NCI-H82 (cell line): ENCODE data around the gene BAK1.
A peak's percentile ranks its signal among the peaks of the same experiment; 100 is the strongest.

Experiments
- DNase-seq: peaks from one replicate; lab custom pipeline; 2025; lab: John Stamatoyannopoulos, UW

Gene BAK1

DNA sequence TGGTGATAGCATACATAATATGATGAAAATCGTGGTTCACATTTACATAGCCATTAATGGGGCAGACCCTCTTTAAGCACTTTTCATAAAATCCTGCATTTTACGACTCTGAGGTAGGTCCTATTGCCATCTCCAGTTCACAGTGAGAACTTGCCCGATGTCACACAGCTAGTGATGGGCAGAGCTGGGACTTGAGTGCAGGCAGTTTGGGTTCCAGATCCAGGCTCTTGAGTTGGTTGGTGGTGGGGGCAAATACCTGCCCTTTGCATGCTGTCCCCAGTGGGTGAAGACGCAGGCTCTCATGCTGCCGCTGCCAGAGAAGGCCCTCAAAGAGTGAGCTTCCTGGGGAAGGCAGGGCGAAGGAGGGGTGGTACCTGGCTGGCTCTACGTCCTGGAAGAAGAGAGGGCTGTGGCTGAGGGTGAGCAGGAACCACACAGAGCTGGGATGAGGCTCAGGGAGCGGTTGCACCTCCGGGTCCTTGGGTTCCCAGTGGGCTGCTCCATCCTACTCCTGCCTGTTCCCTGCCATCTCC lies 6.1 kb upstream of the BAK1 start:
- DNase-seq = no peak

DNA sequence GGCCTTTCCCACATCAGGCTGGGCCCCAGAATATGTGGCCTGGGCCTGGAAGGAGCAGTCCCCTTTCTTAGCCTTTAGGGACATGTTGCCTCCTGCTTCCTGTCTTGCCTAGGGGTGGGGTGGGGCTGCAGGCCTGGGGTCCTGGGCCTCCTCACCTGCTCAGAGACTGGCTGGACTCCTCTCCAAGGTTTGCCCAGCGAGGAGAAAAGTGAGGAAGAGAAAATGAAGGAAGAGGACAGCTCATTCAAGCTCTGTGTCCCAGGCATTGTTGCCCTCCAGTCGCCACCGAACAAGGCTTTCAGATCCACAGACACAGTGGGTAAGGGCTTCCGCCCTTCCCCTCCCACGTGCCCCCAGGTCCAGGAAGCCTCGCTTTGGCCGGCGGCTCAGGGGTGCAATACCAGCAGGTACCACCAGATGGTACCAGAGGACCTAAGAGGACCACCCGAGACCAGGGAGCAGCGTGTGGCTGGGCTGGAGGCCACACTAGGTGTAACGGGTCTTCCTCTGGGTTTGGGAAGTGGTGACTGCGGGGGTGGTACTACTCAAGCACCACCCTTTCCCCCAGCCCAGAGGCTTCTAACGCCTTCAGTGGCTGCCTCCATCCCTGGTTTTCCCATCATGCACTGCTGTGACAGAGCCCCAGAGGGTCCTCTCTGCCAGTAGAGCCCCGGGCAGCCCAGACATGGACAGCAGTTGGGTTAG lies 5.5 kb upstream of the BAK1 start:
- peak; percentile 93 for DNase-seq

DNA sequence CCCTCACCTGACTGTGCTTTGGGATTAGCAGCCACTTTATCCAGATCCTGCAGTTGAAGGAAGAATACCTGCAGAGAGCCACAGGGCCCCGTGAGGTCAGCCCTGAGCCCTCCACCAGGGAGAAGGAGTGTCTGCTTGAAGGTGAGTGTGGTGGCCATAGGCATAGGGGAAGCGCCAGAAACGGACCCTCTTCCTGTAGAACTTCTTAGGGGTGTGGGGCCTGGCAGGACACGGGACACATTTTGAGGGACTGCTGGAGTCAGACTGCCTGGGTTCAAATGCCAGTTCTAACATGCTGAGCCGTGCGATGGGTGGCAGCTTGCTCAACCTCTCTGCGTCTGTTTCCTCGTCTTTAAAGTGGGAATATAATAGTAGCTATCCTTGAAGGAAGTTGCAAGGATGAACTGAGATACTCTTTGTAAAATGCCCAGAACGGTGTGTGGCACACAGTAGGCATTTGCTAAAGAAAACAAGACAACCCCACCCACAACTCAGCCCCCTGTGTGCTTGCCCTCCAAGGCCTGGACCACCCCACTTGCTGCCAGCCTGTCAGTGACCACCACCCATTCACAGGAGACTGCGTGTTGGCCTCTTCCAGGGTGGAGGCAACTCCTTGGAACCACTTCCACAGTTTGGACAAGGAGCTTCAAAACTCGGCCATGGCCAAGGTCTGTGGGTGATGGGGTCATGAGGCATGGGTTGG lies 4.8 kb upstream of the BAK1 start:
- no peak for DNase-seq

DNA sequence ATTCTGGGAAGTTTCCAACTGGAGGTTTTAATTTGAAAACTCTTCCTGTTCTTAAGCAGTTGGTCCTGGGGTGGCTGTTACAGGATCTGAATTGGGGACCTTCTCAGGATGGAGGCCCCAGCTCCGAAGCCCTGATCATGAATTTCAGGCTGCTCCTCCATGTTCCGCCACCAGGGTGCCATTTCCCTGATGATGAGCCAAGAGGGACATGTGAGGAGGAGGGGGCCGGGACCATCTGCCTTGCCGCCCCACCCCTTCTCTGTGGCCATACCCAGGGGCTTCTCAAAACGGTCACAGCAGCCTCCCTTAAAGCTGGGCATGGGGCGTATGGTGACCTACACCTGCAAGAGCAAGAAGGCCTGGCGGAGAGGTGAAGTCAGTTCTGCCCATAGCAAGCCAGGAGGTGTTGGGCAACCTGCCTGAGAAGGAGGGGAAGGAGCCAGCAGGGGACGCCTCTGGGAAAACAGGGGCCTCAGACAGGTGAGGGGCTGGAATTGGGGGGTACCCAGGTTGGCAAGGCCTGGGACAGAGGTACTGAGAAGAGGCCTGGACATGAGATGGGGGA lies 3.6 kb upstream of the BAK1 start:
- DNase-seq = peak; percentile 84

DNA sequence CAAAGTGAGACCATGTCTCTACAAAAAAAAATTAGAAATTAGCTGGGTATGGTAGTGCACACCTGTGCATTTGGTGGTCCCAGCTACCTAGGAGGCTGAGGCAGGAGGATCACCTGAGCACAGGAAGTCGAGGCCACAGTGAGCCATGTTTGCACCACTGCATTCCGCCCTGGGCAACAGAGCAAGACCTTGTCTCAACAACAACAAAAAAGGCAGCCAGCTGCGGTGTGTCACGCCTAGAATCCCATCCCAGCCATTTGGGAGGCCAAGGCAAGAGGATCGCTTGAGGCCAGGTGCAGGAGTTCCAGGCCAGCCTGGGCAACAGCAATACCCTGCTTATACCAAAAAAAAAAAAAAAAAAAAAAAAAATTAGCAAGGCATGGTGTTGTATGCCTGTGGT lies 1.1 kb upstream of the BAK1 start:
- DNase-seq = no peak

DNA sequence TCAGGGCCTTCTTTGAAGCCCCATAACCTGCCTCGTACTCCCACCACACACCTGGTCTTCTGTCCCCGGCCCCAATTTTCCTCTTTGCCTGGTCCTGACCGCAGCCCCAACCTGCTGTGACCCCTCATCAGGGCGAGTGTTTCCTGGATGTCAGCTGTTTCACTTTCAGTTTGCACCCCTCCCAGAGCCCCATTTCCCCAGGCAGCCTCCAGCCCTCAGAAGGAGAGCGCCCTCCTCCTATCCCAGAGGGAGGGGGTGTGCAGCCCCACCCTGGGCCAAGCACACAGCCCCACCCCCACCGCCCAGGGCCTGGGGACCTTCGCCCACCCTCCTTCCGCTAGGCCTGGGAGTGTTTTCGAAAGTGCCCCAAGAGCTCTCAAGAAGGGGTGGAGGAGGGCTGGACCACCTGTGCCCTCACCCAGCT lies 1.5 kb downstream of the BAK1 start:
- no peak for DNase-seq

DNA sequence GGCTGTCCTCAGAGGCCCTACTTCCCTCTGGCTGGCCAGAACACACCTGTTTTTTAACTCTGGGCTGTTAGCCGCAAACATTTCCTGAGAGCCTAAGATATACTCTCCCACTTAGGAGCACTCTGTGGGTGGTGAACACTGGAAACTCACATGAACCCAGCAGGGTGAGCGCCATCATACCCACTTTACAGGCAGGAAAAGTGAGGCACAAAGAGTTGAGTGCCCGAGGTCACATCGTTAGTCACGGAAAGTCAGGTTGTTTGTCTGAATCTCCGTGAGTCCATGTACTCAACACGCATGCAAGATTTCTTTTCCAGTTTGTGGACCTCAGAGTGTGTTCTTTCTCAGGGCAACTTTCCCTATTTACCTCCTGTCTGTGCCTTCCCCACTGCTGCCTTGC lies 1.9 kb downstream of the BAK1 start:
- no peak for DNase-seq

DNA sequence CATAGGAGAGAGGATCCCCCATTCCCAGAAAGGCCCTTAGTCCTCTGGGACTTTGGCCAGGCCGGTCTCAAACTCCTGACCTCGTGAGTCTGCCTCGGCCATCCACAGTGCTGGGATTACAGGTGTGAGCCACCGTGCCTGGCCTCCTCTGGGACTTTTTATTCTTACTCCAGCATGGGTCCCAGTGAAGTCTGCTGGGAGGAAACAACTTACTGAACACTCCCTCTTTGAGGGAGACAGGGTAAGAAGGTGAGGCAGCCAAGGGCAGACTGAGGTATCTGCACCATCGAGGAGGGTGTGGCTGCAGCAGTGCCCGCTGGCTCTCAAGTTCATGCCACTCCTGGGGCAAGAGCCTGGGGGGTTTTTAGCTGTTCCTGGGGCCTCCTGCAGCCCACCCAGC lies 2.4 kb downstream of the BAK1 start:
- no peak for DNase-seq

DNA sequence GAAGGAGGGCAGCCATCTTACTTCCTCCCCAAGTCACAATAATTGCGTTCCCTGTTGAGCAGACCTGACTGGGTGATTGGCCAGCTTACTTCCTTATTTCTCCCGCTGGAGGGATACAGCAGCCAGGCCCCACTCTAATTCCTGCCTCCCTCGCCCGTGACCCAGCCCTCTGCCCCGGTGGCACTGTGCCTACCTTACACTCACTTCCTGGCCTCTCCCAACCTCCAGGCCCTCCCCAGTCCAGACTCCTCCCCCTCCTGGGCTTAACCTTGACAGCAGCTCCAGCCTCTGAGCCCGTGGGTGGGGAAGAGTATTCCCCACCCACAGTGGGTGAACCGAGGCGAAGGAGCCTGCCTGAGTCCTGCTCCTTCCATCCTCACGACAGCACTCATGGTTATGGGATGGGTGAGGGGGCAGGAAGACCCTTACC lies 3.0 kb downstream of the BAK1 start:
- no peak for DNase-seq

DNA sequence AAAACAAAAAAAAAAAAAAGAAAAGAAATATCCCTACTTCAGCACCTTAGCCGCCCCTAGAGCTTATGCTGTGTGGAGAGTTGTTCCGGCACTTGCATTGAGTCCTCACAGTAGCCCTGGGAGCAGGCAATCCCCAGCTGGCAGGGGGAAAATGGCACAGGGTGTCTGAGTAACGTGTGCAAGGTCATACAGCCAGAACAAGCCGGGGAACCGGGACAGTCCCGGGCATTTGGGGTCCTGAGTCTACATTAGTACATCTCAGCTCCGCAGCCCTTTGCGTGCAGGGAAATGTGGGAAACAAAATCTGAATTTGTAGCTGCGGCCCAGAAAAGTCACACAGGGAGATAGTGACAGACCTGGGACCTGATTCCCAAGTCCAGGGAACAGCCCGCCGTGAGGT lies 3.4 kb downstream of the BAK1 start:
- no peak for DNase-seq

DNA sequence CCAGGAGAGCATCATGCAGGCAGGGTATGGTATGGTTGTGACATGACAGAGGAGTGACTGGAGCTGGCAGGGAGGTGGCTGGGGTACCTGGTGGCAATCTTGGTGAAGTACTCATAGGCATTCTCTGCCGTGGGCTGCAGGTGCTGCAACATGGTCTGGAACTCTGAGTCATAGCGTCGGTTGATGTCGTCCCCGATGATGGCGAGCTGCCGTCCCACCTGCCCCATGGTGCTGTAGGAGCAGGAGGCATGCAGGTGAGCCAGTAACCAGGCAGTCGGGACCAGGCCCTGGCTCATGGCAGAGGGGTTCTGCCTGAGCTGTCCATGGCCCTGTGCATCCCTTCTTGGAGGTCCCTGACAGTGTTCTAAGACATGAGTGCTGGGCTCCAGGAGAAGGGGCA lies 4.9 kb downstream of the BAK1 start:
- DNase-seq = no peak

DNA sequence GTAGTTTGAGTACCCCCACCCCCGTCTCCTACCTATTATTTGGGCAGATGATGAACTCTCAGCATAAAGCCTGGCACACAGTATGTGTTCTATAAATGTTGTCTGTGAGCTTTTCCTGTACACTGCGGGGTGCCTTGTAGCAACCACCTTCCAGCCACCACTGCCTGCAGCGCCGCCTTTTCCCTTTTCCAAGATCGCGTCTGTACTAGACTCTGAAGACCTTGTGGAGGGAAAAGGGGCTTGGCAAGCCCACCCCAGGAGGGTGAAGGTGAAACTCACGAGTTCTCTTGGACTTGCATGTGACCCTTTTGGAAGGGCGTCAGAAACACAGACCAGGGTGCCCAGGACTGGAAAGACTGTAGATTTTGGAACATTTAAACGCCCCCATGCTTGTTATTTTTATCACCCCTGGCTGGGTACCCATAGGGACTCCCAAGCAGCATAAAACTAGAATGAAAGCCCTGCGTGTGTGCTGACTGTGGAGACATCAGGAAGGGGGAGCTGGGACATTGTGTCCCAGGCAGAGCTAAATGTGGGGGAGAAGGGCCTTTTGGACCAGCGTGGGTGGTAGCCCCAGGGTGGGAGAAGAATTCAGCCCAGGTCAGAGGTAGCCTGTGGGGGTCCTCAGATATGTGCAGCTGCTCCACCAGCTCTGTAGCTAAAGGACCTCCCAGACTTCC lies 8.3 kb downstream of the BAK1 start:
- DNase-seq = no peak

DNA sequence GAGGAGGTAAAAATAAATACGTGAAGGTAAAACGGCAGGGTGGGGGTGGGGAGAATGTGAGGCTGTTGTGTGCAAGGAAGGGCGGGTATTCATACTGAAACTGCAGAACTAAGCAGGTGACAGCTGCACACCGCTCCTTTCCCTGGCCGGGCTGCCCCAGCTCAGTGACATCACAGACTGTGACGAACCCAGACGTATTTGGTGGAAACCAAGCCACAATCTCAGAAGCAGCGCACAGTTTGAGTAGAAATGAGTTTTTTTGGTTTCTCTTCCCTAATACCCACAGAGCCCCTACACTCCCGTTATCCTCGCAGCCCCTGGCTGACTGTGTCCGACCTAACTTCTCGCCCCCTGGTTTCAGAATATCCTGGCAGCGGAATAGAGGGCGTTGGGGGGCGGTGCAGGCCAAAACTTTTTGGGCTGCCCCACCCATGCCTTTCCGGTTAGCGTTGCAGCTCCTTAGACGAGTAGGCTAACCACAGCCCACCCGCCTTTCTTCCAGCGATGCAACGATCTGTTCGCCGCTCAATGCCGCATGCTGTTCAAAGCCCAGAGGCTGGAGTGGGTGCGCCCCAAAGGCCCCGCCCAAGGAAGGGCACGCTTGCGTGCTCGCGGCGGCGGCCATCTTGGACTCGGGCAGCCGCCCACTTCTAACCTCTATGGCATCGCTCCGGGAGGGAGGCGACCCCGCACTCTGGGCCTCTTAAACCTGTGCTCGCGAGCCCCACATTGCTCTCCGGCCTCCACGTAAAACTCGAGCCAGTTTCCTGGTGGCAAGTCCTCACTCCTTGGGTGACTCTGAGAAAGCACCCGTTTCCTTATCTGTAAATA lies 9.1 kb downstream of the BAK1 start:
- peak; percentile 93 for DNase-seq

DNA sequence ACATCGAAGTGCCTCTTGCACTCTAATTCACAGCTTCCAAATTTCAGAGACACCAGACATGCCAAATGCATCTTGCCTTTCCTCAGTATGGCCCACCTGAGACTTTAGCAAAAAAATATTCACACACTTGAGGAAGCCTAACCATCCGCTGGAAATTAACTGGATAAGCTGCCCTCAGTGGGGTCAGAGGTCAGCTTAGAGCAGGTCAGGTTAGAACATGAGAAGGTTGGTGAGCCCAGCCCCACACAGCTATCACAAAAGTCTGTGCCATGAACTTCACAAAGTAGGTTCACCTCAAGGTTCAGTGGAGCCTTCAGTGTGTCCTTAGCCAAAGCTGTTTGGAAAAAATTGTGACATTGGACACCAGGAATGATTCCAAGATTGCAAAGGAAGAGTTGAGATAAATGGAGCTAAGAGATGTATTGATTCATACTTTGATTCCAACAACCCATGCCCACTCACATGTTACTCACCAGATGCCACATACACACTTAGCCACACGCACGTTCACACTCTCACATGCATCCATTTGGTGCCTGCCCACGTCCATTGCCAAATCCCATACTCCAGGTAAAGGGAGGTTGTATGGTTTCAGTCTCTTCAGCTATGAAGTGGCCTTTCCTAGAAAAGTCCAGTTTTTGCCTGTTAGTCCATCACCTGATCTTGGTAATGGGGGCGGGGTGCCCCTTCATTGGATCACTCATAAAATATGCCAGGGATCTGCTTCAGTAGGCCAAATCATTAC lies 11.1 kb downstream of the BAK1 start:
- no peak for DNase-seq

DNA sequence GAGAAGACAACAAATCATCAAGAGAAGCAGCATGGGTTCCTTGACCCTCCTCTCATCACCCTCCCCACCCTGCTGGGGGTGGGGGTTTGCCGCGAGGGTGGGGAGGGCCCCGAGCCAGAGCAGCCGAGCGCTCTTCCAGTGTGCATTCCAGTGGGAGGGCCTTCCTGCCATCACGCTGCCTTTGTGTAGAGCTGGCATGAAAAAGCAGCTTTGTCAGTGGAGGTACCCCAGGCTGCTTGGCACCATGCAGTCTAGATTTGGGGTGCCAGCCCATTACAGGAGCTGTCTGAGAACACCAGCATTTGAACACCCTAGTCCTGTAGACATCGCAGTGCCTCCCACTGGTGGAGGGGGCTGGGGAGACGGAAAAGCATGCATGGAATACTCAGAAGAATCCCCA lies 12.2 kb downstream of the BAK1 start:
- no peak for DNase-seq

DNA sequence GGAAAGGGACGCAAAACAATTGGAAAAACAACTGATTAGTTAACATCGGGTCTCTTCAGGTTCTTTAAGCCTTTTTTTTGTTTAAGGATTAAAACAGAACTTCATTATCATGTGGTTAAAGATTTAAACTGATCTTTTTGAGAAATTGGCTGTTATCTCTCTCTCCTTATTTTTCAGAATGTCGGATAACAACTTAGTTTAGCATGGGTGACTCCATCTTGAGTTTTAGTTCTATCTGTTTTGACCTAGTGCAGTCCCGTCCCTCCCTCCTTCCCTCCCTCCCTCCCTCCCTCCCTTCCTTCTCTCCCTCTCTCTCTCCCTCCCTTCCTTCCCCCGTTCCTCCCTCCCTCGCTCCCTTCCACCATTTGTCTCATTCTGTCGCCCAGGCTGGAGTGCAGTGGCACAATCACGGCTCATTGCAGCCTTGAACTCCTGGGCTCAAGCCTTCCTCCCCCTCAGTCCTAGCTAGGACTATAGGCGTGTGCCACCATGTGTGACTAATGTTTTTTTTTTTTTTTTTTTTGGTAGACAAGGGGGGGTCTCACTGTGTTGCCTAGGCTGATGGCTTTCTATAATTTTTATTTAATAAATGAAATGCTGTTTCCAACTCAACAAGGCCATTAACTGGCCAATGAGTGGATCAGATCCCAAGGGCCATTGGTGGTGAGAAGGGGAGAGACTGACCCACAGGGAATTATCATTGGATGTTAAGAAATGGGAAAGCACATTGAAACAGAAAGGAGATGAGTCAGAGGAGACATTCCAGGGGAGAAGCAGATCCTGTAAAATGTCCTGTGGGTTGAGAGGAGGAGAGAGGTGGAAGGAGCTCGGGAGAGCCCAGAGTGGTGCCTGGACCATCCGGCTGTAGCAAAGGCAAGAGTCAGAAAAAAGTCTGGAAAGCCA lies 13.6 kb downstream of the BAK1 start:
- DNase-seq = no peak

DNA sequence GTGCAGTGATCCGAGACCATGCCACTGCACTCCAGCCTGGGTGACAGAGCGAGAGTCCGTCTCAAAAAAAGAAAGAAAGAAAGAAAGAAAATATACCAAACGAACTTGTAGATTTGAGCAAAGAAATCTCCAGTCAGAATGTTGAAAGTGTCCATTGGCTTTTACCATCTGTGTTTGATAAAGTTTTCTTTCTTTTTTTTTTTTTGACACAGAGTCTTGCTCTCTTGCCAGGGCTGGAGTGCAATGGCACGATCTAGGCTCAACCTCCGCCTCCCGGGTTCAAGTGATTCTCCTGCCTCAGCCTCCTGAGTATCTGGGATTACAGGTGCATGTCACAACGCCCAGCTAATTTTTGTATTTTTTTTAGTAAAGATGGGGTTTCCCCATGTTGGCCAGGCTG lies 21.3 kb downstream of the BAK1 start:
- no peak for DNase-seq

DNA sequence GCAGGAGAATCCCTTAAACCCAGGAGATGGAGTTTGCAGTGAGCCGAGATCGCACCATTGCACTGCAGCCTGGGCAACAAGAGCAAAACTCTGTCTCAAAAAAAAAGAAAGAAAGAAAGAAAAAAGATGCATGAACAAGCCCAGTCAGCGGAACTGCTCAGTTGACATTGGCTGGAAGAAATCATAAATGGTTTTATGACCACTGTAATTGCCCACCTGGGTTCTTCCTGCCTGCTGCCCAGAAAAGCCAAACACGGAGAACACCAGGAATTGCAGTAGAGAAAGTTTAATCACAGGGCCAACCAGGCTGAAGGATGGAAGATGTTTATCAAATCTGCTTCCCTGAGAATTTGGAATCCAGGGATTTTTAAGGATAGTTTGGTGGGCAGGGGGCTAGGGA lies 22.7 kb downstream of the BAK1 start:
- DNase-seq = no peak

DNA sequence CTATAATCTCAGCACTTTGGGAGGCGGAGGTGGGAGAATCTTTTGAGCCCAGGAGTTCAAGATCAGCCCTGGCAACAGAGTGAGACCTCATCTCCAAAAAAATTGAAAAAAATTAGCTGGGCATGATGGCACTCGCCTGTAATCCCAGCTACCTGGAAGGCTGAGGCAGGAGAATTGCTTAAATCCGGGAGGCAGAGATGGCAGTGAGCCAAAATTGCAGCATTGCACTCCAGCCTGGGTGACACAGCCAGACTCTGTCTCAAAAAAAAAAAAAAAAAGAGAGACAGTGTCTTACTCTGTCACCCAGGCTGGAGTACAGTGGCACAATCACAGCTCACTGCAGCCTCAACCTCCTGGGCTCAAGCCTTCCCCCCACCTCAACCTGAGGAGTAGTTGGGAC lies 27.2 kb downstream of the BAK1 start:
- peak; percentile 78 for DNase-seq

DNA sequence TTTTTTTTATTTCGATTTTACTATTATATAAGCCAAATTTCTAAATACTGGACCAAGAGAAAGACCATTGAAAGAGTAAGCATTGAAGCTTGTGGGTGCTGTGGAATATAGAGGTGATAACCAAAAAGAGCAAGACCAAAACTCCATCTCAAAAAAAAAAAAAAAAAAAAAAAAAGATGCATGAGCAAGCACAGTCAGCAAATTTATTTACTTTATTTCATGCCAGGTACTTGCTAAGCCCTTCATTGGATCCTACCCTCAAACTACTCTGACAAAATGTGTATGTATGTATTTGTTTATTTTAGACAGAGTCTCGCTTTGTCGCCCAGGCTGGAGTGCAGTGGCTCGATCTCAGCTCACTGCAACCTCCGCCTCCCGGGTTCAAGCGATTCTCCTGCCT lies 27.8 kb downstream of the BAK1 start:
- no peak for DNase-seq
